KBM-7 (cell line): Measurements from ENCODE around the gene DUSP18.
A peak's percentile ranks its signal among the peaks of the same experiment; 100 is the strongest.
"Not testable (repeated sequence)": the region's sequence is repeated elsewhere in the genome, so short reads cannot be mapped to it uniquely, and the experiment has no call there.

Source experiments
- DNase-seq: peaks from one replicate; pipeline ENCODE4 v3.0.0-alpha.2; 2015
- in situ Hi-C: fragments of 300-500 bp; cut with MboI; formaldehyde crosslinking; loops from 2 replicates; pipeline ENCODE4 v1.14.3; 2020; ENCODE audit warnings: low sequenced_read_pairs, low pct_unique_long_range_greater_than_20kb, mixed read lengths

The DUSP18 gene

GRCh38 chr22:30680991-30681770 lies 13.5 kb upstream of the DUSP18 start:
- in situ Hi-C loops: no loop called here
- DNase-seq: no peak

DNA sequence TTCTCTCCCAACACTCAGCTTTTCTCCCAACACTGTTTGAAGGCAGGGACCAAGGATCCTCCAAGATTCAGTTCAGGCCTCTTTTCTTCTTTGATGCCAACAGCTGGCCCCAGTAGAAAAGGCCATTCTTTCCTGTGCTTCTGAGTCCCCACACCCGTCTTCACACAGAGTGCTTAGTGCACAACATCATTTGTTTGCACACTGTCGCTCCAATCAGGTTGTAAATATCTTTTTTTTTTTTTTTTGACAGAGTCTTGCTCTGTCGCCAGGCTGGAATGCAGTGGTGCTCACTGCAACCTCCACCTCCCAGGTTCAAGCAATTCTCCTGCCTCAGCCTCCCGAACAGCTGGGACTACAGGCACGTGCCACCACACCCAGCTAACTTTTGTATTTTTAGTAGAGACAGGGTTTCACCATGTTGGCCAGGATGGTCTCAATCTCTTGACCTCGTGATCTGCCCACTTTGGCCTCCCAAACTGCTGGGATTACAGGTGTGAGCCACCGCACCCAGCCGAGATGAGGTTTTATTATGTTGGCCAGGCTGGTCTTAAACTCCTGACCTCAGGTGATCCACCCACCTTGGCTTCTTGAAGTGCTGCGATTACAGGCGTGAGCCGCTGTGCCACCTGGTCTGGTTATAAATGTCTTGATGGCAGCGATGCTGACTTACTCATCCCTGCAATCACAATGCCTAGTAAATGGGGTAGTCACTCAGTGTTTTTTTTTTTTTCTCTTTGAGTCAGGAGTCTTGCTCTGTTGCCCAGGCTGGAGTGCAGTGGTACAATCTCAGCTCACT lies 12.4 kb upstream of the DUSP18 start:
- in situ Hi-C loops, DNase-seq: not testable (repeated sequence)

- in situ Hi-C loops: not testable (repeated sequence)
These were observed 8.9 kb upstream of the DUSP18 start for GRCh38 chr22:30676565-30676964.

GRCh38 chr22:30675436-30675835 lies 7.8 kb upstream of the DUSP18 start:
- in situ Hi-C loops: no loop called here
- no peak for DNase-seq

More at GRCh38 chr22:30676565-30676964, 8.9 kb upstream of the DUSP18 start:
- DNase-seq: not testable (repeated sequence)

DNA sequence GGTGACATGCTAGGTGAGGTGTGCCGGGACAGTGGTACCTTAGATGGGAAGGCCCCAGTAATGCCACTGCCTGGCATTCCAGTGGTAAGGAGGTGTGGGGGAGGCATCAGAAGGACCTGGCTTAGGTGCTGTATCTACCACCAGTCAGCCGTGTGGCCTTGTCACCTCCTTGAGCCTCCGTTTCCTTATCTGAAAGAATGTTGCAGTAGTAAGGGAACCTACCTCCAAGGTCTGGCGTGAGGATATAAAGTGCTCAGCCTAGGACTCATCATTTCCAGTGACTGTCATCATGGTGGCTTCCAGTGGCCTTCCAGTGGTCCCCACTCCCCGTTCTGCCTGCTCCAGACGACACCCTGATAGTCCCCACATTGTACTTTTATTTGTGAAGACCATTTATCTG lies 6.8 kb upstream of the DUSP18 start:
- in situ Hi-C loops: no loop called here
- DNase-seq: no peak

- no peak for DNase-seq
- in situ Hi-C loops: no loop called here
These were observed 5.5 kb upstream of the DUSP18 start for GRCh38 chr22:30673136-30673535.

DNA sequence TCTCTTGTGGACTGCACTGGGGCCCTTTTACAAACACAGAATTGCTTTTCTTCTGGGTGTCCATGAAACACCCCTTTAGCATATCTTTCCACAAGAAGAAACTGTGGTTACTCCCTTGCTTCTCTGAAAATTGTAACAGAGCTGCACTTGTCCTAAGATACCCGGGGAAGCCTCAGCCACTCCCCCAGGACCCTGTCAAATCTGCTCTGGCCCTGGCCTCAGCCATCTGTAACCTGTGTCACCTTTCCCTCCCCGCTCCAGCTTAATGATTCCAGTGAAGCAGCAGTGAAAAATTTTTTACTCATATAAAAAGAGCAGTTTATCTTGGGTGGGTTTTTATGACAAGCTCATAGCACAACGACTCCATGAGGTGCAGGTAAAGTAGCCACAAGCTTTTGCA lies 3.4 kb upstream of the DUSP18 start:
- in situ Hi-C loops: no loop called here

DNA sequence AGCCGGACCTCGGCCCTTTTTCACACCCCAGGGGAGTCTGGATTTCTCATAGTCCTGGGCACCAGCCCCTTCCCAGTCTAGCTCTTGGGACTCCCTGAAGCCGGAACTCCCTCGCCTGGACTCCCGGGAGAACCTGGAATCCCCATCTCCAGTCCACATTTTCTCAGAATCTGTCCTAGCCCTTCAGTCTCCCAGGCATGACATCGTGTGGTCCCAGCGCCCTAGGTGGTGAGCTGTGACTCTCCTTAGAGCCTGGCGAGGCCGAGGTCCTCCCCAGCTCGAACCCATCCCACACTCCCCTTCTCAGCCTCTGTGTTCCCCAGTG lies 673 bp upstream of the DUSP18 start:
- DNase-seq: no peak
- in situ Hi-C loops: no loop called here

More for the DNA sequence above, 3.4 kb upstream of the DUSP18 start:
- no peak for DNase-seq

DNA sequence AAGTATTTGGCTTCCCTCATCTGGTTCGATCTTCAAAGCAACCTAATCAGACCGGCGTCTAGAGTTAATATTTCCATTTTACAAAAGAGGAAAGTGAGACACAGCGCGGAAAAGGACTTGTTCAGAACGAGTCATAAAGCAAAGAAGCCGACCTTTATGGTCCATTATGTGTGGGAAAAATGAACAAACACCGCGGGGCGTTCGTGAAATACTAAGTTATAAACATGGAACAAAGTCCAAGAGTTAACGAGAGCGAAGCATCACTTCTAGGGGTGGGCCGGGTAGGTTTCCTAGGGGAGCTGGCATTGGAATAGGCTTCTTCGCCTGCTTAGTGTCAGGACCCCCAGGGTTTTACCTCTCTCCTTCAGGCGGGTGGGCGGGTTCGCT lies 575 bp downstream of the DUSP18 start:
- peak; percentile 25 for DNase-seq
- in situ Hi-C loops: no loop called here

DNA sequence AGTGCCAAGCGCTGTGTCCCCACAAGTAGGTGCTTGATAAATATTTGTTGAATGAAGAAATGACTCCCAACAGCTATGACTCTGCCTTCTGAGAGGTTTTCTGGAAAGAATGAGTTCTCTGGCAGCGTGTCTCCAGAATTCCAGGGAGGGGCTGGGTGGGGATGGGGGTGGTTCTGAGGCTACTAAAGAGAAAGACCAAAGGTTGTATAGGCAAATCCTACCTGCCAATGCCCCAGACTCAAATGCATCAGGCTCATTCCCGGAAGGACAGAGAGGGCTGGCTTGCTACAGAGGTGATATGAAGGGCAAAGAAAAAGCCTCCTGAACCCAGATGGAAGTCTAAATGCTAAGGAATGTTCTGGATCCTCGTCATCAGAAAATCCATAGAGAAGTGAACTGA lies 1.9 kb downstream of the DUSP18 start:
- no peak for DNase-seq
- in situ Hi-C loops: no loop called here

DNA sequence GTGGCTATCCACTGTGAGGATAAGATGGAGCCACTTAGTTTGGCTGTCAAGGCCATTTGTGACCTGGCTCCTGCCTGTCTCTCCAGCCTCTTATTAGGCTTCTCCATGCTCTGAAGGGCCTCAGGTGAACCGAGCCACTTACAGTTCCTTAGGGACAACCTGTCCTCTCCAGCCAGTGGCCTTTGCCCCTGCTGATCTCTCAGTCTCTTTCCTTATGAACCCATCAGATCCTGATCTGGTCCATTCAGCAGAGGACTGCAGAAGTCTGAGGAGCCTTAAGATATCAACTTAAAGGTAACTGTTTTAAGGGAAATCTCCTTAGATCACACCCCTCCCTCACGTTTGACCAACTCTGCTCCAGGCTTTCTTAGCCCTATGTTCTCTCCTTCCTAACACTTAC lies 2.4 kb downstream of the DUSP18 start:
- in situ Hi-C loops: no loop called here
- DNase-seq: no peak

DNA sequence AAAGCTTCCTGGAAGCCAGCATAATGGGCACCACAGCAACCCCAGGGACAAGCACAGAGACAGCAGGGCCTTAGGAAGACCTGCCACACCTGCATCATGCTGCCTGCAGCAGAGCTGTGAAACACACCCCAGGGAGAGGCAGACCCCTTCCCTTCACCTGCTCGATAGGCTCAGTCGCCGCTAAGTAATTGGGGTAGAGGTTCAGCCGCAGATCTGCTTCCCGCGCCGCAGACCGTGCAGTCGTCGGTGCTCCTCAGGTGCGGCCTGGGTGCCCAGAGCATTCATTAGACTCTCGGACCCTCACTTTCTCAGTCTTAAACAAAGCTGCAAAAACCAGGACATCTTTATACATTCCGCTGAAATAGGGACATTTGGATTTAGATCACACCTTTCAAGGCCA lies 2.9 kb downstream of the DUSP18 start:
- in situ Hi-C loops: no loop called here
- no peak for DNase-seq

GRCh38 chr22:30662040-30662439 lies 5.6 kb downstream of the DUSP18 start:
- in situ Hi-C loops: no loop called here
- DNase-seq: no peak

GRCh38 chr22:30655532-30655931 lies 12.1 kb downstream of the DUSP18 start:
- in situ Hi-C loops: no loop called here
- DNase-seq: no peak

- DNase-seq: no peak
- in situ Hi-C loops: no loop called here
These were observed 13.3 kb downstream of the DUSP18 start for GRCh38 chr22:30654361-30654760.

- DNase-seq: no peak
- in situ Hi-C loops: no loop called here
These were observed 14.8 kb downstream of the DUSP18 start for GRCh38 chr22:30652852-30653251.

DNA sequence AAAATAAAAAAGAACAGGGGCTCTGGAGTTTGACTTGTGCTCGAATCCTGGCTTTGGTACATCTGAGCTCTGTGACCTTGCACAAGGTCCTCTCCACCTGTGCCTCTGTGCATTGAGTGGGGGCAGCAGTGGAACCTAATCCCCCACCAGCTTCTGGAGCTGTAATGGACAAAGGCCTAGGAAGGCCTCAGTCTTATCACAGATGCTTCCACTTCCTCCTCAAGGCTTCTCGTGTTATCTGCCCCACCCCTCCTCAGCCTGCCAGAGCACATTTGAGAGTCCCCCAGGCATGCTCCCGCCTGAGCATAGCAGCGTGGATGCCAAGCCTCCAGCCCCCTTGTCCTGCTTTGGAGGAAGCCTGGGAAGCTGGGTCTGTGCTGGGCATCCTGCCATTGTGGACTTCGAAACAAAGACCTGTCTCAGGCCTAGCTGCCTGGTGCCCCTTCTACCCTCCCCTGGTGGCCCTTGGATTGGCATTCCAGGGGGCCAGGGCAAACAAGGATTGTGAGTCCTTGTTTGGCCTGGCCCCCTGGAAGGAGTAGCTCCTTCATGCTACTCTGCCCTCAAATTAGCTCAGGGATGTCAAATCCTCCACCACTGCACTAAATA lies 17.1 kb downstream of the DUSP18 start:
- DNase-seq: no peak
- in situ Hi-C loops: no loop called here

DNA sequence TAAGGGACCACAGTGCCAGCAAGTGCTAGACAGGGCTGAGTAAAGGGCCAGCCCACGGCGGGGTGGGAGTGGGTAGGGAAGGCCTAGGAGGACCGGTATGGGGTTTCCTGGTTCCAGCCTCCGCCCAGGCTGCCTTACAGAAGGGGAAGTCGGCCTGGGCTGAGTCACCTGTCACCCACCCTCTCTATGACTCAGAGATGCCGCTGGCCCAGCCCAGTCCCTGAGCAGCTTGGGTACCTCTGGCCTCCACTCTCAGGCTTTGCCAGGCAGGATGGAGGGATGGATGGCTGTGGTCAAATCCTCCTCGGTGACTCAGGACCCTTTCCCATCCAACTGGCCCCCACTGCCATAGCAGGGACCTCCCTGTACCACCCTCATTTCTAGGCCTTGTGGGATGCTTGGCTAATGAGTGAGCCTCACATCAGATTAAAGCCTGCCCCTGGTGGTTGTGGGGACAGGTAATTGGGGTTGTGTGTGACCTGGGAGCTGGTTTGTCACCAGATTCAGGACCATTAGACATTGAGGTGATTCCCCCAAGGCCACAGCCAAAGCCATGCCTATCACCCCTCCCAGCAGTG lies 18.2 kb downstream of the DUSP18 start:
- in situ Hi-C loops: no loop called here
- DNase-seq: peak; percentile 70

GRCh38 chr22:30648825-30649224 lies 18.9 kb downstream of the DUSP18 start:
- in situ Hi-C loops: no loop called here
- no peak for DNase-seq

DNA sequence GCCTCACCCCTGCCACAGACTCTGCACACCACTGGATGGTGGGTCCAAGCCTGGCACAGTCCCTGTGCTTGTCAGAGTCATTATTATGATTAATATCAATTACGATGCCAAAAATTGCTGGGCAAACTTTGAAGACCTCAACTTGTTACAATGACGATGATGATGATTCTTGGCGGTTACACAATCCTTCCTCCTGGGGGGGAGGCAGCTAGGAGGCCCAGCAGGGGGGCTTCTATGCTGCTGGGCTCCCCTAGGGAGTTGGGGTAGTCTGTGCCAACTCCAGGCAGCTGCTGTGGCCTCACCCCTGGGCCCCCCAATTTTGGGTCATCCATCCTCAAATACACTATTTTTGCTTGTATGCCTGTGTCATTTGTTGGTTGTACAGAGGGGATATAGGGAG lies 20.1 kb downstream of the DUSP18 start:
- in situ Hi-C loops: no loop called here
- DNase-seq: no peak
